ENCODE data around the gene GCFC2. TPM values are rescaled to one million over a fixed set of nuclear protein-coding genes. Genes with fewer than 3 reads are reported as not detected.

The GCFC2 gene
- total RNA-seq, 2 experiments from 2014 or later: 15.7 to 17.1 TPM

GRCh38 chr2:75647771-75648170 is 62.9 kb downstream of the GCFC2 start:
- Histone ChIP-seq H3K9me3 (ENCODE audit: control insufficient read depth in 1 of 2, insufficient read depth in 1 of 2, low read length in 2 of 2) (no peaks in the 10 kb centered on the region), H3K4me3 (ENCODE audit: low read length) (no peak overlapping the region), H3K27me3 (ENCODE audit: control insufficient read depth in 1 of 2, insufficient read depth in 2 of 2, low read length in 2 of 2) (no peaks in the 10 kb centered on the region), H3K4me1 (ENCODE audit: insufficient read depth, low read length) (peaks cover 16% of the 10 kb centered on the region), H3K36me3 (ENCODE audit: insufficient read depth, low read length) (peaks cover 32% of the 10 kb centered on the region), H3K27ac (ENCODE audit: low read depth in 1 of 2, low read length in 2 of 2) (no peak overlapping the region)
- H3K27ac Mint-ChIP-seq: peak overlapping the region; percentile 92
- no peak for TF ChIP-seq CTCF (IDR thresholded peaks at IDR 0.05)
- DNase-seq: no peak
- H3K4me1 Mint-ChIP-seq (ENCODE audit: low read depth): peaks cover 52% of the 10 kb centered on the region
- intact Hi-C loops (cut with DNase I, micrococcal nuclease): loop anchor here (2.0 to 10.0 kb wide), 5 partner anchors 63 to 1913 kb away; partner anchors contain the start of genes GCFC2 (in 1 of the 2), HK2 (in 1 of the 2), POLE4 (in 1 of the 2) and TPRKB (in 1 of the 2)
- H3K9me3 Mint-ChIP-seq: no peaks in the 10 kb centered on the region
- ATAC-seq (ENCODE audit: poor library complexity): no peak
- peak overlapping the region; percentile 96 for H3K4me3 Mint-ChIP-seq
- H3K36me3 Mint-ChIP-seq (ENCODE audit: low read depth): peaks cover 64% of the 10 kb centered on the region
- POLR2A ChIA-PET: interaction anchor here (1.7 to 2.4 kb wide), 2 partner anchors 8 to 62 kb away, joined by 8 to 26 read pairs; partner anchors contain the start of gene GCFC2
- CTCF ChIA-PET: no interaction called here
- no peaks in the 10 kb centered on the region for H3K27me3 Mint-ChIP-seq

- CTCF ChIA-PET: interaction anchor here (1.0 kb wide), 1 partner anchor 30 kb away, joined by 4 read pairs; no protein-coding TSS in a partner anchor
- Histone ChIP-seq H3K9me3 (ENCODE audit: control insufficient read depth in 1 of 2, insufficient read depth in 1 of 2, low read length in 2 of 2) (no peaks in the 10 kb centered on the region), H3K4me3 (ENCODE audit: low read length) (peak within 1 kb of the TSS; percentile 98), H3K27ac (ENCODE audit: low read depth in 1 of 2, low read length in 2 of 2) (peak within 1 kb of the TSS; percentile 46 to 50), H3K36me3 (ENCODE audit: insufficient read depth, low read length) (peaks cover 23% of the 10 kb centered on the region), H3K4me1 (ENCODE audit: insufficient read depth, low read length) (peaks cover 16% of the 10 kb centered on the region), H3K27me3 (ENCODE audit: control insufficient read depth in 1 of 2, insufficient read depth in 2 of 2, low read length in 2 of 2) (no peaks in the 10 kb centered on the region)
- Mint-ChIP-seq H3K4me1 (ENCODE audit: low read depth) (peaks cover 49% of the 10 kb centered on the region), H3K4me3 (peak within 1 kb of the TSS; percentile 96), H3K27me3 (no peaks in the 10 kb centered on the region), H3K27ac (peak within 1 kb of the TSS; percentile 92), H3K9me3 (no peaks in the 10 kb centered on the region), H3K36me3 (ENCODE audit: low read depth) (peaks cover 55% of the 10 kb centered on the region)
- peak; percentile 52 to 89 (median 68) for DNase-seq
- ATAC-seq (ENCODE audit: poor library complexity): peak; percentile 96
- POLR2A ChIA-PET: interaction anchor here (1.0 to 2.4 kb wide), 5 partner anchors 9 to 63 kb away, joined by 3 to 26 read pairs (median 4); partner anchors contain the start of gene GCFC2
- intact Hi-C loops (cut with DNase I, micrococcal nuclease): loop anchor here (2.0 to 10.0 kb wide), 5 partner anchors 64 to 1912 kb away; partner anchors contain the start of genes GCFC2 (in 1 of the 2), HK2 (in 1 of the 2), POLE4 (in 1 of the 2) and TPRKB (in 1 of the 2)
- no peak for TF ChIP-seq CTCF (IDR thresholded peaks at IDR 0.05)
These were observed 63.9 kb downstream of the GCFC2 start, which contains the start of gene MRPL19 for GRCh38 chr2:75646583-75647425. MRPL19 (plus strand) TSS chr2:75646783; CDS start chr2:75646808, 25 bp downstream.

GRCh38 chr2:75646090-75646582 is 64.6 kb downstream of the GCFC2 start:
- H3K36me3 Mint-ChIP-seq (ENCODE audit: low read depth): peaks cover 49% of the 10 kb centered on the region
- no peaks in the 10 kb centered on the region for H3K27me3 Mint-ChIP-seq

More at GRCh38 chr2:75646090-75646582, 64.6 kb downstream of the GCFC2 start:
- Mint-ChIP-seq H3K4me3 (peak overlapping the region; percentile 96), H3K9me3 (no peaks in the 10 kb centered on the region), H3K4me1 (ENCODE audit: low read depth) (peaks cover 44% of the 10 kb centered on the region), H3K27ac (peak overlapping the region; percentile 92)
- TF ChIP-seq CTCF (IDR thresholded peaks at IDR 0.05): no peak
- Histone ChIP-seq H3K36me3 (ENCODE audit: insufficient read depth, low read length) (peaks cover 16% of the 10 kb centered on the region), H3K4me1 (ENCODE audit: insufficient read depth, low read length) (peaks cover 16% of the 10 kb centered on the region), H3K4me3 (ENCODE audit: low read length) (peak overlapping the region; percentile 98), H3K27me3 (ENCODE audit: control insufficient read depth in 1 of 2, insufficient read depth in 2 of 2, low read length in 2 of 2) (no peaks in the 10 kb centered on the region), H3K9me3 (ENCODE audit: control insufficient read depth in 1 of 2, insufficient read depth in 1 of 2, low read length in 2 of 2) (no peaks in the 10 kb centered on the region), H3K27ac (ENCODE audit: low read depth in 1 of 2, low read length in 2 of 2) (no peak overlapping the region)
- CTCF ChIA-PET: interaction anchor here (1.0 kb wide), 1 partner anchor 30 kb away, joined by 4 read pairs; no protein-coding TSS in a partner anchor
- POLR2A ChIA-PET: interaction anchor here (1.0 to 2.4 kb wide), 5 partner anchors 10 to 64 kb away, joined by 3 to 26 read pairs (median 4); partner anchors contain the start of gene GCFC2
- DNase-seq (peak in 1 of 14 experiments; percentile 13), ATAC-seq (ENCODE audit: poor library complexity) (peak; percentile 11)
- intact Hi-C loops (cut with DNase I, micrococcal nuclease): loop anchor here (2.0 to 10.0 kb wide), 5 partner anchors 65 to 1911 kb away; partner anchors contain the start of genes GCFC2 (in 1 of the 2), HK2 (in 1 of the 2), POLE4 (in 1 of the 2) and TPRKB (in 1 of the 2)

All from CD4-positive, alpha-beta T cell (primary cell).